Measurements from ENCODE around the gene CAVIN1.
A peak's percentile ranks its signal among the peaks of the same experiment; 100 is the strongest.
"Not testable (repeated sequence)": the region's sequence is repeated elsewhere in the genome, so short reads cannot be mapped to it uniquely, and the experiment has no call there.

Gene CAVIN1

DNA sequence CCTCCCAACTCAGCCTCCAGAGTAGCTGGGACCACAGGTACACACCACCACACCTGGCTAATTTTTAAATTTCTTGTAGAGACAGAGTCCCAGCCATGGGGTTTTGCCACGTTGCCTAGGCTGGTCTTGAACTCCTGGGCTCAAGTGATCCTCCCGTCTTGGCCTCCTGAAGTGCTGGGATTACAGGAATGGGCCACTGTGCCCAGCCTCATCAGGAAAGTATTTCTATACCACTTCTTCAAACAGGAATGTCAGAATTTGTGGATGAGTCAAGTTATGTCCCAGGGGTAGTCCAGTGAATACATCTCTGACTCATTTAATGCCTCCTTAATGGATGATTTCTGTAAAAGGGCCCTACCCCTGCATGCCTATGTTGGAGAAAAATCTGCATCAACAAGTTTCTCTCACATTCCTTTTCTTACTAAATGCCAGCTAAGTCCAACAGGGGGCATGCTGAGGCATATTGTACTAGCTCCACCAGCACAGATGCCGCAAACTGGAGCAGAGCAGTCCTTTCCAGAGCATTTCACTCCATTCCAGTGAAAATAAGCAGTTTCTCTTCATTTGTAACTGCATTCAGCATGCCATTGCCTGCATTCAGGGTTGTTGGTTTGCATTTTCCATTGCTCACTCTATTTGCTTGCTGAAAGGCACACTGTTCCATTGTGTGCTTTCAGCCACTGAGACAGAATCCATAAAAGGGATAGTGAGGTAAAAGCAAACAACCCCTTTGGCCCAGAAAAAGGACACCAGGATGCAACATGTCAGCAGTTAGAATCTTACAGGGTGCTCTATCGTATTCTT is 5.3 kb upstream of the CAVIN1 start:
- peak; percentile 28 for DNase-seq (ENCODE audit: low read depth)
- TF ChIP-seq, protein P1, sequence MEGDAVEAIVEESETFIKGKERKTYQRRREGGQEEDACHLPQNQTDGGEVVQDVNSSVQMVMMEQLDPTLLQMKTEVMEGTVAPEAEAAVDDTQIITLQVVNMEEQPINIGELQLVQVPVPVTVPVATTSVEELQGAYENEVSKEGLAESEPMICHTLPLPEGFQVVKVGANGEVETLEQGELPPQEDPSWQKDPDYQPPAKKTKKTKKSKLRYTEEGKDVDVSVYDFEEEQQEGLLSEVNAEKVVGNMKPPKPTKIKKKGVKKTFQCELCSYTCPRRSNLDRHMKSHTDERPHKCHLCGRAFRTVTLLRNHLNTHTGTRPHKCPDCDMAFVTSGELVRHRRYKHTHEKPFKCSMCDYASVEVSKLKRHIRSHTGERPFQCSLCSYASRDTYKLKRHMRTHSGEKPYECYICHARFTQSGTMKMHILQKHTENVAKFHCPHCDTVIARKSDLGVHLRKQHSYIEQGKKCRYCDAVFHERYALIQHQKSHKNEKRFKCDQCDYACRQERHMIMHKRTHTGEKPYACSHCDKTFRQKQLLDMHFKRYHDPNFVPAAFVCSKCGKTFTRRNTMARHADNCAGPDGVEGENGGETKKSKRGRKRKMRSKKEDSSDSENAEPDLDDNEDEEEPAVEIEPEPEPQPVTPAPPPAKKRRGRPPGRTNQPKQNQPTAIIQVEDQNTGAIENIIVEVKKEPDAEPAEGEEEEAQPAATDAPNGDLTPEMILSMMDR (IDR thresholded peaks at IDR 0.05; ENCODE audit: control insufficient read depth, extremely low read depth, insufficient read depth) = peak; percentile 76
- no peak overlapping the region for H3K4me3 ChIP-seq (ENCODE audit: low read depth, low read length)

DNA sequence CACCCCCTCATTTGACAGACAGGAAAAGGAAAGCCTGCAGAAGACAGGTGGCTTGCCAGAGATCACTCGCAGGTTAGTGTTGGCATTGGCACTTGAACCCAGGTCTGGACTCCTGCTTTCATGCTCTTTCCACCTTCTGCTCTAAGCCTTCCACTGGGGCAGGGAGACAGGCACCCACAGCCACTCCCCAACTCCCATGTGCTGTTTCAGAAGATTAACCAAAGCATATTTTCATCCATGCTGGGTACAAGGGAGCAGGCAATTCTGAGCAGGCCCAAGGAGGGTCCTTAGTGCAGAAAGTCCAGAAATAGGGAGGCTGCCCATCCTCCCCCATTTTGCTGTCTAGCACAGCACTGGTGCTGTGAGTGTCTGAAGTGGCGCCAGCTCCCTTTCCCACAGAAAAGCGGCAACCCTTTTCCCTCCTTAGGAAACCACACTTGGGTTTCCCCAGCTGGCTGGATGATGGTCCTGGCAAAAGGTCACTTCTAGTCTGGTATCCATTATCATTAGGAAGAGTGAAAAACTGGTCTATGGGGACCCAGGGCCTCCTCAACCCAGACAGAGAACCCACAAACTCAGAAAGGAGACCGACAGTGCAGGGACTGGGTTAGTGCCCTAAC is 2.0 kb upstream of the CAVIN1 start:
- no peak for DNase-seq (ENCODE audit: low read depth)
- TF ChIP-seq, protein P1 (IDR thresholded peaks at IDR 0.05; ENCODE audit: control insufficient read depth, extremely low read depth, insufficient read depth) = no peak
- H3K4me3 ChIP-seq (ENCODE audit: low read depth, low read length) = no peak overlapping the region

DNA sequence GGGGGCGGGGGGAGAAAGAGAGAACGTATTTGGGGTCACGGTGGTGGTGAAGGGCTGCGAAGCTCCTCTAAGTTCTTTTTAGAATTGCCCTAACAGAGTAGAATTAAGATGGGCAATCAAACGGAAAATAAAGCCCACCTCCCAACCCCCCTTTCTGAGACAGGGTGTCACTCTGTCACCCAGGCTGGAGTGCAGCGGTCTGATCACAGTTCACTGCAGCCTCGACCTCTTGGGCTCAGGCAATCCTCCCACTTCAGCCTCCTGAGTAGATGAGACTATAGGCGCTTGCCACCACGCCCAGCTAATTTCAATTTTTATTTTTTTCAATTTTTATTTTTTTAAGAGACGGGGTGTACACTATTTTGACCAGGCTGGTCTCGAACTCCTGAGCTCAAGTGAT is 710 bp upstream of the CAVIN1 start:
- no peak for DNase-seq (ENCODE audit: low read depth)
- H3K4me3 ChIP-seq (ENCODE audit: low read depth, low read length) = no peak overlapping the region
- TF ChIP-seq, protein P1 (IDR thresholded peaks at IDR 0.05; ENCODE audit: control insufficient read depth, extremely low read depth, insufficient read depth) = no peak

DNA sequence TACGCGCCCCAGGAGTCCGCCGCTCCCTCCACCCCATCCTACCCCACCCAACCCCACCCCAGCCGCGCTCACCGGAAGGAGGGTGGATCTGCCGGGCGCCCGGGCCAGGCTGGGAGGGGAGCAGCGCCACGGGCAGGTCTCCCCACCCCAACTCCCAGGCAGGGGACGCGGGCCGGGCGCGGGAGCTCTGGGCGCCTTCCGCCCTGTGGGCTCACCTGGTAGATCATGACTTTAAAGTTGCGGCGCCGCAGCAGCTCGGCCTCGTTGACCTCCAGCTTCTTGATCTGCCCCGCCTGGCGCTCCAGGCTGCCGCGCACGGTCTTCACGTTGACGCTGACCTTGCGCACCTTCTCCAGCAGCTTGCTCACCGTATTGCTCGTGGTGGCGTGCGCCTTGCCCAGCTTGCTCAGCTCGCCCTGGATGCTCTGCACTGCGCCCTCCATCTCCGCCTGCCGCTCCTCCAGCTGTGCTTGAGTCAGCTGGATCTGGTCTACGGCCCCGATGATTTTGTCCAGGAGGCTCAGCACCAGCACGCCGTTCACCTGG is 571 bp downstream of the CAVIN1 start:
- TF ChIP-seq, protein P1 (IDR thresholded peaks at IDR 0.05; ENCODE audit: control insufficient read depth, extremely low read depth, insufficient read depth) = no peak
- H3K4me3 ChIP-seq (ENCODE audit: low read depth, low read length) = peak overlapping the region; percentile 50
- DNase-seq (ENCODE audit: low read depth) = no peak

DNA sequence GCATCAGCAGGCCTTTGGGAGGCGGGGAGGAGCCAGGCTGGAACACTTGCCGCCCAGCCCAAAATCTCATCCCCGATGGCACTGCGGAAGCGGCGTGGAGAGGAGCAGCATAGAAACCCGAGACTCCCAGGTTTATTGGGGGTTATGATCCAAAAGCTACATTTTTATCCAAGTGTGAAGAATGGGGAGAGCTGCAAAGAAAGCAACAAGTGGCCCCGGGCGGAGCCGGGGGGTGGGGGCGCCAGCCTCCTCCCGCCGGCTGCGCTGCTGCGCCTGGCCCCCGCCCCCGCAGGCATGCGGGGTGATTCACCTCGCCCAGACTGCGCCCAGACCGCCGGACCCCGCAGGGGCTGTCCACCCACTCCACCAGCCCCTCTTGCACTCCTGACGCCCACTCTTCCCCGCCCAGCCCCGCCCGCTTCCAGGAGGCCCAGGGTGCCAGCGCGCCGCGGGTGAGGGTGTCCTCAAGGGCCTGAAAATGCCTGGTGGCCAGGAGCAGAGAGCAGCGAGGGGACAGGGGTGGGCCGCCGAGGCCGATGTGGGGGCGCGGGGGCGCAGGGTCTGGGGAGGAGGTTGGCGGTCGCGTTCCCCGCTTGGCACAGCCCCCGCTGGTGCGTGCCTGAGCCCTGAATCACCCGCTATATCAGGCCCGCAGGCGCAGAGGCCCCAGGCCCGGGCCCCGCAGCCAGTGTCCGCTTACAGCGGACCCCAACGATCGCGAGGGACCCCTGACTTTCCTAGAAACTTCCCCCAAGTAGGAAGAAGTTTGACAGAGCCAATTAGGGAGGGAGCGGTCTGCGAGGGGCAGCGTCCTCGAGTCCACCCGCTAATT is 1.3 kb downstream of the CAVIN1 start:
- TF ChIP-seq, protein P1 (IDR thresholded peaks at IDR 0.05; ENCODE audit: control insufficient read depth, extremely low read depth, insufficient read depth) = no peak
- no peak for DNase-seq (ENCODE audit: low read depth)
- peak overlapping the region; percentile 50; the same call in 1 of the 2 replicates for H3K4me3 ChIP-seq (ENCODE audit: low read depth, low read length)

DNA sequence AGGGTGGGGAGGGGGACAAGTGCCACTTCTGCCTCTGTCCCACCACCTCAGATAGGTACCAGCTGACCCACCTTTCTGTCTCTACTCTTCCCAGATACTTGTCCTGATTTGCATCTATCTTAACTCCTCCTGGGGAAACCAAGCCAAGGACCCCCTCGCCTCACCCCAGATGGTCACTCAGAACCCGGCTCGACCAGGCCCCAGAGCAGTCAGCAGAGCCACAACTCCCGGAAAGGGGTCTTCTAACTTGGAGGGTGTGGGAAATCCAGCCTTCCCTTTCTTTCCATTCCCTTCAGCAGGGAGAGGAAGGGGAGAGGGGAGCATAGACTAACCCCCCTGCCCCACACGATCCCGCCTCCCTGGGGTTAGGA is 1.9 kb downstream of the CAVIN1 start:
- no peak overlapping the region for H3K4me3 ChIP-seq (ENCODE audit: low read depth, low read length)

DNA sequence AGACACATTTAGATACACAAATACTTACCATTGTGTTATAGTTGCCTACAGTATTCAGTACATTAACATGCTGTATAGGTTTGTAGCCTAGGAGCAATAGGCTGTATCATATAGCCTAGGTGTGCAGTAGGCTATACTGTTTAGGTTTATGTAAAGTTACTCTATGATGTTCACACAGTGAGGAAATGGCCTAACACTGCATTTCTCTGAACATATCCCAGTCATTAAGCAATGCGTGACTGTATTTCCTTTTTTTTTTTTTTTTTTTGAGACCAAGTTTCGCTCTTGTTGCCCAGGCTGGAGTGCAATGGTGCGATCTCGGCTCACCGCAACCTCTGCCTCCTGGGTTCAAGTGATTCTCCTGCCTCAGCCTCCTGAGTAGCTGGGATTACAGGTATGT is 5.1 kb downstream of the CAVIN1 start:
- not testable (repeated sequence) for DNase-seq (ENCODE audit: low read depth)

More for the DNA sequence above, 1.9 kb downstream of the CAVIN1 start:
- DNase-seq (ENCODE audit: low read depth) = no peak
- TF ChIP-seq, protein P1 (IDR thresholded peaks at IDR 0.05; ENCODE audit: control insufficient read depth, extremely low read depth, insufficient read depth) = no peak

More for the DNA sequence above, 5.1 kb downstream of the CAVIN1 start:
- H3K4me3 ChIP-seq (ENCODE audit: low read depth, low read length) = not testable (repeated sequence)
